Endodermal cell (in vitro differentiated cells): ENCODE measurements around the gene CABLES2. TPM values are rescaled to one million over a fixed set of nuclear protein-coding genes. Genes with fewer than 3 reads are reported as not detected.
A peak's percentile ranks its signal among the peaks of the same experiment; 100 is the strongest.

Source experiments
- DNase-seq: peaks from one replicate; pipeline ENCODE4 v3.0.0-alpha.2; 2017
- H3K27ac ChIP-seq: 2 replicates; pipeline ENCODE4 v1.5.1; 2013; ENCODE audit warnings: mild to moderate bottlenecking, low read depth, low read length, moderate library complexity
- H3K27me3 ChIP-seq: 2 replicates; pipeline ENCODE4 v1.6.1; 2013; ENCODE audit warnings: mild to moderate bottlenecking, low read length, moderate library complexity; ENCODE audit not compliant: insufficient read depth, control insufficient read depth, poor library complexity, severe bottlenecking
- H3K36me3 ChIP-seq: 2 replicates; pipeline ENCODE4 v1.7.0; 2013; ENCODE audit warnings: mild to moderate bottlenecking, low read length, moderate library complexity; ENCODE audit not compliant: control insufficient read depth, insufficient read depth
- H3K4me1 ChIP-seq: one replicate; pipeline ENCODE4 v1.7.0; 2013; ENCODE audit warnings: low read length; ENCODE audit not compliant: control insufficient read depth, insufficient read depth
- H3K4me3 ChIP-seq: 2 replicates; pipeline ENCODE4 v1.5.1; 2013; ENCODE audit warnings: mild to moderate bottlenecking, low read length, moderate library complexity
- H3K9ac ChIP-seq: 2 replicates; pipeline ENCODE4 v1.6.1; 2013; ENCODE audit warnings: mild to moderate bottlenecking, low read length, moderate library complexity; ENCODE audit not compliant: poor library complexity, severe bottlenecking; ENCODE audit errors: extremely low read depth
- H3K9me3 ChIP-seq: 2 replicates; pipeline ENCODE4 v1.6.1; 2013; ENCODE audit warnings: mild to moderate bottlenecking, low read length, moderate library complexity; ENCODE audit not compliant: control insufficient read depth
- H3K27ac Mint-ChIP-seq: 2 replicates; pipeline ENCODE4 v1.8.0; 2020; ENCODE audit warnings: mixed read lengths
- H3K27me3 Mint-ChIP-seq: 2 replicates; pipeline ENCODE4 v1.8.0; 2021; ENCODE audit warnings: mild to moderate bottlenecking, mixed read lengths; ENCODE audit not compliant: insufficient read depth
- H3K36me3 Mint-ChIP-seq: 2 replicates; pipeline ENCODE4 v1.8.0; 2020; ENCODE audit warnings: low read depth, mixed read lengths
- H3K4me1 Mint-ChIP-seq: 2 replicates; pipeline ENCODE4 v1.8.0; 2020; ENCODE audit warnings: mixed read lengths
- H3K4me3 Mint-ChIP-seq: 2 replicates; pipeline ENCODE4 v1.8.0; 2020; ENCODE audit warnings: mild to moderate bottlenecking, moderate library complexity, mixed read lengths
- H3K9me3 Mint-ChIP-seq: 2 replicates; pipeline ENCODE4 v1.8.0; 2020; ENCODE audit warnings: mild to moderate bottlenecking, mixed read lengths
- CTCF ChIP-seq: fragments of 200-600 bp; sonication (generic); conservative IDR thresholded peaks from 2 replicates; pipeline ENCODE4 v1.5.0; 2021; ENCODE audit warnings: antibody characterized with exemption, mild to moderate bottlenecking
- WGBS, 2 experiments: methylation state at CpG; one replicate each; pipeline versions ENCODE4 v1.1.5 to v1.1.7; 2013; ENCODE audit warnings: missing lambda C conversion rate in 2 of 2, mixed read lengths in 1 of 2; ENCODE audit not compliant: insufficient coverage in 1 of 2, insufficient read length in 1 of 2; 5-methylcytosine and 5-hydroxymethylcytosine counted together
- total RNA-seq, 2 donors: library from RNA; stranded (reverse); fragmentation: NEBNext Ultra II Directional in 1 of 2; extraction: Animal tissue kit (Norgen Biotek cat#: 25700) in 1 of 2; gene quantifications; 2 replicates in 1 of 2; 3 replicates in 1 of 2; pipeline ENCODE4 v1.2.1, GENCODE V29; 2021

The CABLES2 gene
- total RNA-seq, 2 donors from 2014 or later, result 10.4 to 15.6 TPM

DNA sequence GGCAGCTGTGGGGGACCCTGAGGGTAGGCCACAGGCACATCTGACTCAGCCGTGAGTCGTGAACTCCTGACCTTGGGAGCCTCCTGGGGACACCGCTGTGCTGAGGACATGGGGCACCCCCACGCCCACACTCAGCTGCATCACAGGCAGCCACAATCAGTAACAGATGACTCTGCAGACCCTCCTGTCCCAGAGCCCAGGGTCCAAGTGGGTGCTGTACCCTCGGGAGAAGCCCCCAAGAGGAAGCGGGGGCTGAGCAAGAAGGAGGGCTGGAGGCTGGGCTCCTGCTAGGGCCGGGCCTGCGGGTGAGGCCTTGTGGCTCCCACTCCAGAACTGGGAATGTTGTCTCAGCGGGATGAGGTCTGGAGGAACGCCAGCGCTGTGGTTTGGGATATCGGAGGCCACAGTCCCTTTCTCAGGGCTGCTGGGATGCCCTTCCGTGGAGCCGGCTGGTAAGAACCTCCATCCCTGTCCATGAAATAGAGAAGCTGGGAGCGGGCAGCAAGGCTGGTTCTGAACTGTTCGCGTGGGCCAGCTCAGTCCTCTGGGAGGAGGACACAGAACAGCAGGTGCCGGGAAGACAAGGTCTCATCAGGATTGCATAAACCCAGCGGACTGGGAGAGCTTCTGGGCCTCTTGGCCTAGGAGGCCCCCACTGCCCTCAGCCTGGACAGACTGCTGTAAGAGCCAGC, 36.8 kb downstream of the CABLES2 start:
- H3K27me3 ChIP-seq, result no peaks in the 10 kb centered on the region
- no peak overlapping the region for H3K9ac ChIP-seq
- no peak overlapping the region for H3K4me3 ChIP-seq
- Mint-ChIP-seq H3K27ac (no peak overlapping the region), H3K27me3 (peaks cover 3% of the 10 kb centered on the region), H3K4me3 (no peak overlapping the region), H3K4me1 (peaks cover 6% of the 10 kb centered on the region), H3K36me3 (no peaks in the 10 kb centered on the region), H3K9me3 (peaks cover 4% of the 10 kb centered on the region)
- no peaks in the 10 kb centered on the region for H3K9me3 ChIP-seq
- no peaks in the 10 kb centered on the region for H3K36me3 ChIP-seq
- no peak for DNase-seq
- 85 to 86% methylated on average over 16 to 19 of the region's 19 CpGs for WGBS, 2 experiments
- no peak overlapping the region for H3K27ac ChIP-seq
- peaks cover 21% of the 10 kb centered on the region for H3K4me1 ChIP-seq
- TF ChIP-seq CTCF, result no peak

DNA sequence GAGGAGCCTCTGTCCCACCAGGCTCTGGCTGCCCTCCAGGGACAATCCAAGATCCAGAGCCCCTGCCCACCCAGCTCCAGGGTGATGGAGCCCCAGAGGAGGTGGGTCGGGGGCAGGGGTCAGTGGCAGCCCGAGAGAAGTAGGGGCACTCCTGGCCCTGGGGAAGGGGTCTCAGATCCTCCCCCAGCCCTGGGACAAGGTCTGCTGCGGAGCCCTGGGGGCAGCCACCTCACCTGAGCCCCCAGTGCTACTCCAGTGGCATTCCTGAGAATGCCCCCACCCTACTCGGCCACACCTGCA, 37.3 kb downstream of the CABLES2 start:
- Mint-ChIP-seq H3K4me1 (peaks cover 11% of the 10 kb centered on the region), H3K9me3 (peaks cover 4% of the 10 kb centered on the region), H3K27ac (no peak overlapping the region), H3K27me3 (peaks cover 3% of the 10 kb centered on the region), H3K4me3 (peak overlapping the region; percentile 53), H3K36me3 (no peaks in the 10 kb centered on the region)
- Histone ChIP-seq H3K9ac (no peak overlapping the region), H3K4me1 (peaks cover 23% of the 10 kb centered on the region), H3K36me3 (no peaks in the 10 kb centered on the region), H3K9me3 (no peaks in the 10 kb centered on the region), H3K4me3 (no peak overlapping the region), H3K27ac (no peak overlapping the region), H3K27me3 (no peaks in the 10 kb centered on the region)
- TF ChIP-seq CTCF, result no peak
- 60 to 85% methylated on average over 1 to 4 of the region's 4 CpGs for WGBS, 2 experiments
- no peak for DNase-seq

DNA sequence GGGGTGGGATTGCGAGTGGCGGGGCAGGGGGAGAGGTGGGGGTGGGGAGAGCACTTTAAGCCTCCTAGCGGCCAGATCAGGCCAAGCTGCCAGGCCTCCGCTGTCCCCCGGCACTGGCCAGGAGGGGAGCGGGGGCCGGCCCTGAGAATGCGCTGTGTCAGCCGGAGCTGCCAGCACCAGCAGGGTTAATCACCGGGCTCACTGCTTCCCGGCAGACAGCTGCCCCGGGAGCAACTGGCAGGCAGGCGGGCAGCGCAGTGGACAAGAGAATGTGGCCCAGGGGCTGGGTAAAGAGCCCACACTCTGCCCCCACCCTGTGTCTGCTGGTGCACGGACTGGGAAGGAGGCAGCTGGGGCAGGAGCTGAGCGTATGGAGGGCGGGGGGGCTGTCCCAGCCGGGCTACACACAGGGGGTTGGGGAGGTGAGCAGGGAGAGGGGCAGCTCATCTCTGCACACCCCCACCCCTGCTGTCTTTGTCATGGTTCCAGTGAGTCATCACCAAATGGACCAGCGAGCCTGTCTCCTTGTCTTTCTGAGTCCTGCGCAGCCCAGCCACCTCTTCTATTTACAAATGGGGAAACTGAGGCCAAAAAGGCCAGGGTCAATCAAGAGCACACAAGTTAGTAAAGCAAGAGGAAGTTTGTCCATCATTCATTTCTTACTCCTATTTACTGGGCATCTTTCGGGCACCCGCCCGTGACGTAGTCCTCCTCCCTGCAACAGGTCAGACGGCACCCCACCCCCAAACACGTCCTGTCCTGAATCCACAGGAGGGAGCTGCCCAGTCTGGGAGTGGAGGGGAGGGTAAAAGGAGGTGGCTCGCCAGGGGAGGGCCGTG, 37.9 kb downstream of the CABLES2 start:
- Histone ChIP-seq H3K9me3 (no peaks in the 10 kb centered on the region), H3K9ac (peak overlapping the region; percentile 25), H3K27ac (no peak overlapping the region), H3K4me1 (peaks cover 27% of the 10 kb centered on the region), H3K27me3 (no peaks in the 10 kb centered on the region), H3K36me3 (no peaks in the 10 kb centered on the region), H3K4me3 (peak overlapping the region; percentile 71)
- Mint-ChIP-seq H3K4me3 (peak overlapping the region; percentile 53), H3K9me3 (peaks cover 4% of the 10 kb centered on the region), H3K4me1 (peaks cover 13% of the 10 kb centered on the region), H3K27me3 (peaks cover 3% of the 10 kb centered on the region), H3K36me3 (no peaks in the 10 kb centered on the region), H3K27ac (no peak overlapping the region)
- 25 to 32% methylated on average over 9 to 27 of the region's 28 CpGs for WGBS, 2 experiments
- peak; percentile 83 for TF ChIP-seq CTCF
- peak; percentile 89 for DNase-seq
